Omental fat pad (tissue), 4 donors: Measurements from ENCODE around the gene CDCA7L. TPM values are rescaled to one million over a fixed set of nuclear protein-coding genes. Genes with fewer than 3 reads are reported as not detected.

Source experiments
- ATAC-seq: fragments of 150-250 bp; one replicate; pipeline ENCODE4 v1.9.1; 2016; ENCODE audit warnings: mild to moderate bottlenecking, moderate library complexity; ENCODE audit not compliant: low FRiP score
- DNase-seq: peaks from one replicate; pipeline ENCODE4 v3.0.0-alpha.2; 2019; ENCODE audit warnings: low spot score
- total RNA-seq, 4 donors: library from RNA; depleted of rRNA; stranded (reverse); fragments of >200 nt; gene quantifications; one replicate each; pipeline ENCODE4 v1.1.0, GENCODE V29; 2016
- TF ChIP-seq, protein P1 (sequence below), 3 donors: fragments of 450-650 bp; IDR thresholded peaks; one replicate each; pipeline ENCODE4 v1.5.1; 2016 to 2017; ENCODE audit warnings: antibody characterized with exemption in 3 of 3, mild to moderate bottlenecking in 3 of 3, moderate library complexity in 2 of 3

The CDCA7L gene
- total RNA-seq, 4 donors from 2014 or later, result 8.2 to 20.0 (median 10.6) TPM

DNA sequence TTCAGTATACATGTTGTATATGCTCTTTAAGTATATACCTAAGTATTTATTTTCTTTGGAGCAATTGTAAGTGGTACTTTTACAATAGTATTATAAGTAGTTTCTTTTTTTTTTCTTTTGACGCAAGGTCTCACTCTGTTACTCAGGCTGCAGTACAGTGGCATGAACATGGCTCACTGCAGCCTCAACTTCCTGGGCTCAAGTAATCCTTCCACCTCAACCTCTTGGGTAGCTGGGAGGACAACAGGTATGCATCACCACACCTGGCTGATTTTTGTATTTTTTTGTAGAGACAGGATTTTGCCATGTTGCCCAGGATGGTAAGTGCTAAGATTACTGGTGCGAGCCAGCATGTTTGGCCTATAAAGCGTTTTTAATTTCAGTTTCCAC, 13.7 kb upstream of the CDCA7L start:
- ATAC-seq (no peak), DNase-seq (no peak)
- TF ChIP-seq, protein P1, sequence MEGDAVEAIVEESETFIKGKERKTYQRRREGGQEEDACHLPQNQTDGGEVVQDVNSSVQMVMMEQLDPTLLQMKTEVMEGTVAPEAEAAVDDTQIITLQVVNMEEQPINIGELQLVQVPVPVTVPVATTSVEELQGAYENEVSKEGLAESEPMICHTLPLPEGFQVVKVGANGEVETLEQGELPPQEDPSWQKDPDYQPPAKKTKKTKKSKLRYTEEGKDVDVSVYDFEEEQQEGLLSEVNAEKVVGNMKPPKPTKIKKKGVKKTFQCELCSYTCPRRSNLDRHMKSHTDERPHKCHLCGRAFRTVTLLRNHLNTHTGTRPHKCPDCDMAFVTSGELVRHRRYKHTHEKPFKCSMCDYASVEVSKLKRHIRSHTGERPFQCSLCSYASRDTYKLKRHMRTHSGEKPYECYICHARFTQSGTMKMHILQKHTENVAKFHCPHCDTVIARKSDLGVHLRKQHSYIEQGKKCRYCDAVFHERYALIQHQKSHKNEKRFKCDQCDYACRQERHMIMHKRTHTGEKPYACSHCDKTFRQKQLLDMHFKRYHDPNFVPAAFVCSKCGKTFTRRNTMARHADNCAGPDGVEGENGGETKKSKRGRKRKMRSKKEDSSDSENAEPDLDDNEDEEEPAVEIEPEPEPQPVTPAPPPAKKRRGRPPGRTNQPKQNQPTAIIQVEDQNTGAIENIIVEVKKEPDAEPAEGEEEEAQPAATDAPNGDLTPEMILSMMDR (IDR thresholded peaks at IDR 0.05), result no peak

DNA sequence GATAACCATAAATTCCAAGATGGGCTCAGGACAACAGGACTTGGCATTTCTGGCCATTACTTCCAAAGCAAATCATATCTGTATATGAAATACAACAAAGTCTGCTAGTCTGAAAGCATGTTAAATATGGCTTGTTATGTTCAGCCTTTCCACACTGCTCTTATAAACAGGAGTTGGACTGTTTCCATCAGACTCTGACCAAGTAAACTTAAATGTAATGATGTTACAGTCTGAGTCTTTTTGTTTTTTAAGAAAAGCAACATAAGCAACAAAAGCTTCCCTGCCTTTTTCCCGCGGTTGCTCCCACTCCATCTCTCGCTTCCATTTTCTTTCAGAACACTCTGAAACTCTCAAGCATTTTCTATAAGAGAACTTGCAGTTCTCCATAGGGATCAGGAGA, 8.1 kb upstream of the CDCA7L start:
- DNase-seq (no peak), ATAC-seq (no peak)
- TF ChIP-seq, protein P1 (IDR thresholded peaks at IDR 0.05), result no peak

DNA sequence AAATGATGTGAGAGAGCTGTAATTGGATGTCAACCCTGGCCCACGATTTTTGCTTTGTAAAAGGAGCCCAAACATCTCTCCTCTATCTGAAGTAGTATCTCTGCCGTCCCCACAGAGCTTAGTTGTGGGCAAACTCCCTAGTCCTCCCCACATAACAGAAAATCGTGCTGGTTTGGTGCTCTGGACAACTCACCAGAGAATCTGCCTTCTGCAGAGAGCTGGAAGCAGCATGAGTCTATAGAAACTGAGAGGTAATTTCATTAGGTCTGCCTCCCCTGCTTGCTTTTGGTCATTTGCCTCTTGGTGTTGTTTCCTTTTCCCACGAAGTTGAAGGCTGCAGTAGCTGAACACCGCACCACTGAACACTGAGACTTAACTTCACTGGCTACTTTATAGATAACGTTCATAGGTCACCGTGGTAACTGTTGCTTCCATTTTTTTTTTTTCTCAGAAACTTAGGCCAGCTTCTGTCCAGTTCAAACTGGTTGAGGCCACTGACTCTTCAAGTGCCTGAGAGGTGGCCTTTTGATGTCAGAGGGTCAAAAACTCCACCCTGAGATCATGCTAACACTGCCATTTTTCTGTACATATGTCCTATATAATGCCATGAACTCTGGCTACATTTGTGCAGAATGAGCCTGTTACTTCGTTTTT, 3.3 kb upstream of the CDCA7L start:
- DNase-seq (no peak), ATAC-seq (no peak)
- TF ChIP-seq, protein P1 (IDR thresholded peaks at IDR 0.05), result no peak

DNA sequence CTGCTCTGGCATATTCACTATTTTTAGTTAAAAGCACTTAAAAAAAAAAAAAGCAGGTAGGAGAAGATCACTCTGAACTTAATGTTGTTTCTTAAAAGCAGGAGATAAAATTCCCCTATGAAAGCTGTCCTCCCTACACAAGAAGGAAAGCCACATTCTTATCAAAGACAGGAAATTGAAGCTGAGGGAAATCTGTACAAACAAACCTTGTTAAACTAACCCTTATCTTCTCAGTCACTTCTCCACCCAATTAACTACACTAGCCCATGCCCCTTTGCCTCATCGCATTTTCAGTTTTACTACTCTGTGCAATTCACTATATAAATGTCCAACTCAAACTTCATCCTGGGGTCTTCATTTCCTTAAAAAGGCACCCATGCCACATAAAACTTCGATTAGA, 2.7 kb upstream of the CDCA7L start:
- DNase-seq (no peak), ATAC-seq (no peak)
- TF ChIP-seq, protein P1 (IDR thresholded peaks at IDR 0.05), result no peak

DNA sequence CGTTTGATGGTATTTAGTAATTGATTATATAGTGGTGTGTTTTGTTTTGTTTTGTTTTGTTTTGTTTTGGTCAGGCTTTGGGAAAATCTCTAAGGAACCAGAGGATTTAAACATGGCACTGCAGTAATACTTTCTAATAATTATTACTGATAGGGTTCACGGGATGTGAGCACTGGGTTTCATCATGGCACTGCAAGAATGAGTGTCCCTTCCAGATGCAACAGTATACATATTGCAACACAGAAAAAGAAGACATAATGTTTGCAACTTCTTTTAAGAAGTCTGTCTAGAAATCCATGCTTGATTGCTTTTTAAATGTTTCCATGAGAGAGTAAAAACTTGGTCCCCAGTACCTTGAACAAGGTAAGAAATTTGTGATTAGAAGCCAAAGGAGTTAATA, 2.2 kb upstream of the CDCA7L start:
- DNase-seq, result no peak
- no peak for ATAC-seq
- TF ChIP-seq, protein P1 (IDR thresholded peaks at IDR 0.05), result no peak

DNA sequence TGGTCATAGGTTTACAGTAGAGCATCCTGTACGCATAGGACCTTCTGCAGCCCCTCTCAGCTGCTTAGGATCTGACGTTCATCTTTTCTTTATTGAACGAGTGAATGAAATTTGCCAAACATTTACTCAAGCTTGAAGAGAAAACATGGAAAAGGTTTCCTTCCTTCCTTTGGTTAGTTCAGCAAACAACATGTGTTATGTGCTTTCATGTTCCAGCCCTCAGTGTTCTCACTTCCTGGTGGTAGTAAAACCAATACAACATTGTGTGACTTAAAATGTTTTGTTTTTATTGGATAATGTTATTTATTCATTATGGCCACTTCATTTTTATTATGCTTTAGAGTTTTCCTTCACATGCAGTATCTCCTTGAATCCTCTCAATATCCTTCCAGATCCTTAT, 1.4 kb upstream of the CDCA7L start:
- ATAC-seq (no peak), DNase-seq (no peak)
- TF ChIP-seq, protein P1 (IDR thresholded peaks at IDR 0.05), result no peak

DNA sequence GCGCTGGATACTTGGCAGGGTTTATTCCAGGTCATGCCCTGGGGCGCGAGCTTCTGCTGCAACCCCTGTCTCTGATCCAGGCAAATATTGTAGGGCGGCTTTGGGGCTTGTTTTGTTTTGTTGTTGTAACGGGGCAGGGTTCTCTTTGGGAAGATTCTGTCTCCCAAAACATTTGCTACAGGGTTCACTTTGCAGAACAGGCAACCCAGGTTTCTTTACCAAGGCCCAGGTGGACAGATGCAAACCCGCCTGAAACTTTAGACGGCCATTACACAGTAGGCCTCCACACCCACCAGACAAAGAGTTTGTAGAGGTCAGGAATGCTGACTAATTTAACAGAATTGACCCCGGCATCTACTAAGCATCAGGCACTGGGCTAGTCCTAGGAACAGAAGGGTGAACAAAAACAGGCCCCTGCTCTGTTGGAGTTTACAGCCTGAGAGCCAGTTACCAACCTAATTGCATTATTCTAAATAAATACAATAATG, 567 bp upstream of the CDCA7L start:
- peak; percentile 54 for DNase-seq

More for the DNA sequence above, 567 bp upstream of the CDCA7L start:
- ATAC-seq, result no peak
- TF ChIP-seq, protein P1 (IDR thresholded peaks at IDR 0.05), result no peak
